Non-pigmented ciliary epithelial cell (primary cell): Measurements from ENCODE around the gene ACYP1.

Experiments used
- DNase-seq: peaks from one replicate; pipeline ENCODE4 v3.0.0-alpha.2; 2010; ENCODE audit warnings: low read depth

ACYP1 gene

GRCh38 chr14:75063491-75064204 lies at the start of gene ACYP1:
Gene ACYP1, minus strand, starts transcription at chr14:75064024. Its CDS starts 471 bp downstream, at chr14:75063553.
- no peak for DNase-seq

DNA sequence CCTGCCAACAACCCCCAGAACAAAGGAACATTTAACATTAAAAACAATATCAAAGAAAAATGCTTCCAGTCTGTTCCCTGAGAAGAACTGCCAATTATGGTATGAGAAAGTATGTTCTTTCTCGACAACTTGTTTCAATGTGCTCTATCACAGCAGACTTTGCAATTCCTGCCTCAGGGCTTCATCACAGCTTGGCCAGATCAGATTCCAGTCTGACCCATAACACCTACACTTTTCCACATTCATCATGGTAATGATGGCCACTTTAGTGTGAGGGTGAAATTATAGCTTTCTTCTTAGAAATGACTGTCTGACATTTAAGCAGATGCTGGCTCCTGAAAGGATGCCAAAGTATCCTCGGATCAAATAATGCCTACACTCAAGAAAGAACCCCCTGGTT lies 46.1 kb upstream of the ACYP1 start:
- DNase-seq: no peak

GRCh38 chr14:75107186-75107585 lies 43.4 kb upstream of the ACYP1 start:
- no peak for DNase-seq

- no peak for DNase-seq
Observed at GRCh38 chr14:75101491-75101890, 37.7 kb upstream of the ACYP1 start.

GRCh38 chr14:75098682-75099081 lies 34.9 kb upstream of the ACYP1 start:
- DNase-seq: no peak

DNA sequence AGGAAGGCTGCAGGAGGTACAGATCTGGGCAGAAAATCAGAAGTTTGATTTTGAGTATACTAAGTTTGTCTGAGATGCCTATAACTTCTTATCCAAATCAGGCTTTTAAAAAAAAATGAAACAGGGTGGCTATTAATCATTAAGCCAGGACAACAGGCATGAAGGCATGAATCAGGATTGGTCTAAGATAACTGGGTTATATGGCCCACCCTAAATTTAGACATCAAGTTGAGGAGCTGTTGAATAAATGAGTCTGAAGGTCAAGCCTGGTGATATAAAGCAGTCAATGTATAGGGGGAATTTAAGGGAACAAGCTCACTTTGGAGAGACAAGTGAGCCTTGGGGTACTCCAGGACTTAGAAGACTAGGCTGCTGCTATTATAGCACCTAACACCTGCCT lies 34.4 kb upstream of the ACYP1 start:
- no peak for DNase-seq

DNA sequence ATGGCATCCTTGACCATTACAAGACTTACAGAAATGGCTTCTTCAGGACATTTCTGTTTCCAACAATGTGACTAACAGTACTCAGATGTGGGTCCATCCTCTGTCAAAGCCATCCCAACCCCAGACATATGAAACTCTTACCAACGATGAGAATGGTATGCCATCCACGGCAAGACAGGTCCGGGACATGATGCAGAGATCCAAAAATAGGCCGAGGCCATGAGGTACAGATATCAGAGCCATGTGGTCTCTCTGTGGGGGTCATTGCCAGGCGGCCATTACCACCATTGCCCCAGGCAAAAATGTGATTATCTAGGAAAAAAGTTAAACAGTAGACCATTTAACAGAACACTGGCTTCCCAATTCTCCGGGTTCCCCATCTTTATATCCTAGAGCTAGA lies 33.1 kb upstream of the ACYP1 start:
- no peak for DNase-seq

DNA sequence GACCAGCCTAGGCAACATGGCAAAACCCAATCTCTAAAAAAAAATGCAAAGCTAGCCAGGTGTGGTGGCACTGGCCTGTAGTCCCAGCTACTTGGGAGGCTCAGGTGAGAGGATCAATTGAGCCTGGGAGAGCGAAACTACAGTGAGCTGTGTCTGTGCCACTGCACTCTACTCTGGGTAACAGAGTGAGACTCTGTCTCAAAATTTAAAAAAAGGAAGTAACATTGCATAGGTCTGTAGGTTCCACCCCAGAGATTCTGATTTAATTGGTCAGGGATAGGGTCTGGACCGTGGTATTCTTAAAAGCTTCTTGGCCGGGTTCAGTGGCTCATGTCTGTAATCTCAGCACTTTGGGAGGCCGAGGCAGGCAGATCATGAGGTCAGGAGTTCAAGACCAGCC lies 31.9 kb upstream of the ACYP1 start:
- DNase-seq: no peak

DNA sequence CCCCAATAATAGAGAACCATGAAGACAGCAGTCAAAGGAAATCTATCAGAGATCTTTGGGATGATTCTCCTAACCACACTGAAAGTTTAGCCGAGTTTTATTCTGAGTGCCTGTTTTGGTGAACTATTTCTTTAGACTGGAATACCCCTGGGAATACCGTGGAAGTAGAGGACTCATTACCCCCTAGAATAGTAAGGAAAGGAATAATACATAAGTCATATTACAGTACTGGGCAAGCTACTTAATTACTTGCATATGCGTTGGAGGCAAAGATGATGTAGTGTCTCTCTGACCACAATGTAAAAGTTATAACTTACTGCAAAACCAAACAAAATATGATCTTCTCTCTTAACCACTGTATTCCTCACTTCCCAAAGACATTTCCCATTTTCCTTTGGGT lies 31.1 kb upstream of the ACYP1 start:
- no peak for DNase-seq

GRCh38 chr14:75092698-75093097 lies 28.9 kb upstream of the ACYP1 start:
- no peak for DNase-seq

- DNase-seq: no peak
Observed at GRCh38 chr14:75091251-75091650, 27.4 kb upstream of the ACYP1 start.

GRCh38 chr14:75090353-75090752 lies 26.5 kb upstream of the ACYP1 start:
- peak; percentile 3 for DNase-seq

DNA sequence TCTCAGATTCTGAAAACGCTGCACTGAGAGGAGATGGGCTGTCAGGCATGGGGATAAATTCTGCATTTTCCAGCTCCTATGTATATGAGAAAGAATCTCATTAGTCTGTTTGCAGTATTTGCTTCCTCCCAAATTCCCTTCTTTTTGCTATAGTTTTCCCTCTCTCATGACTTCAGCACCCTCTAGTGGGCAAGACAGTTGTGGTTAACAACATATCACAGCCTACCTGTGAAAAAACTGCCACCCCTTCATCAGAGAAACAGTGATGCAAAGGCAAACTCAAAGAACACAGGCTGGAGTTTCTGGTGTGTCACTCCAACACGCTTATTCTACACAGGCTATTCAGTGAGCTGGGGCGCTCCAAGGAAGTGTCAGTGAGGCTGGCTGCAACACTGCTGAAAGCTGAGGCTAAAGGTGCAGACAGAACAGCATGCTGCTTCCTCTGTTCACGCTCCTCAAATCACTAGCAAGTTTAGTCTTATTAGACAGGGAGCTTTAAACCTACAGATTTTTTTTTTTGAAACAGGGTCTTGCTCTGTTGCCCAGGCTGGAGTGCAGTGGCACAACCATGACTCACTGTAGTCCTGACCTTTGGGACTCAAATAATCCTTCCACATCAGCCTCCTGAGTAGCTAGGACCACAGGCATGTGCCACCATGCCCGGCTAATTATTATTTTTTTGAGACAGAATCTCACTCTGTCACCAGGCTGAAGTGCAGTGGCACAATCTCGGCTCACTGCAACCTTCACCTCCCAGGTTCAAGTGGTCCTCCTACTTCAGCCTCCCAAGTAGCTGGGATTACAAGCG lies 24.9 kb upstream of the ACYP1 start:
- no peak for DNase-seq

- DNase-seq: no peak
Observed at GRCh38 chr14:75088153-75088552, 24.3 kb upstream of the ACYP1 start.

DNA sequence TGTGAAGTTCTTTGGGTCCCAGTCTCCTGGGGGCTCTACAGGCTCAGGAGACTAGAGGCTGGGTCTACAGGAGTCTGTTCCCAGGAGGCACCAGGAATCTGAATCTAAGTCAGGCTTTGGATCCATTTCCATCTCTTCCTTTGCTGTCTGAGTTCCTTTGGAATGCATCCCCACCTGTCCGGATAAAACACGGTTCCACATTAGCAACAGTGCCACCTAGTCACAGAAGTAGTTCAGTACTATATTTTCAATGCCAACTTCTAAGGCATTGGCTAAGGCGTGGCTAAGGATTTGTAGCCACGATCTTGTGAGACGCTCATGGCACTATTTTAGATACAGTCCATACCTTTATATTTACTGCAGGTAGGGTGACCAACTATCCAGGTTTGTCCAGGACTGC lies 20.7 kb upstream of the ACYP1 start:
- DNase-seq: no peak

DNA sequence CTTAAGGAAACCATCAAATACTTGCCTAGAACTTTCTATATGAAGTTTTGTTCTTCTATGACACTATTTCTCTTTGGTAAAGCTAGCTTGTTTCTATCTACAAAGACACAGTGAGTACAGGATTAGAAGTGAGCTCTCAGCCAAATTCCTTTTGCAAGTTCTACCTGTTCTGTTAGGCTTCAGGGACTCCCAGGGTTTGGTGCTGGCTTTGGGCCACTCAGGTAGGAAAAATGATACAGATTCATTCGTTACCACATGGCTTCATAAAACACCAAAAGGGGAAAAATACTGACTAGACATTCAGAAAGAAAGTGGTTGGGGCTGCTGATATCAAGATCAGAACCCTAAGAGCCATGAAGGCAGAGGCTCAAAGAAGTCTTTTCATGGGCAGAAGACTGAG lies 19.4 kb upstream of the ACYP1 start:
- no peak for DNase-seq

- no peak for DNase-seq
Observed at GRCh38 chr14:75081660-75082229, 17.9 kb upstream of the ACYP1 start.

- no peak for DNase-seq
Observed at GRCh38 chr14:75079521-75079920, 15.7 kb upstream of the ACYP1 start.

- no peak for DNase-seq
Observed at GRCh38 chr14:75077794-75078193, 14.0 kb upstream of the ACYP1 start.

DNA sequence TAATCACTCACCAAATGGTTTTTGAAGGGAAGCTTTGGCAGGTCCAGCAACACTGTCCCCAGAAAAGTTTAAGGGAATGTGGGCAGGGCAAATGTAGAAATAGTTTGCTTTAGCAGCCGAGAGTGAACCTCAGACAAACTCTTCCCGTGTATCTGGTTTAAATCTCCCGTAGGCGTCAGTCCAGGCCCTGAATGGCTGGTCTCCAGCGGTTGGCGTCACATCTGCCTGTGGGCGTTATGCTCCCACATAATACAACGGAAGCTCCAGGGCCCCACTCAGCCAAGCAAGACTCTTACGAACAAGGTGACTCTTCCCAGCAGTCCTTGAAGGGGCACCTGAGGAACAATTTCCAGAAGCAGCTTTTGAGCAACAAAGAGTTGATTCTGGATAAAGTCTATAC lies 6.6 kb upstream of the ACYP1 start:
- no peak for DNase-seq

DNA sequence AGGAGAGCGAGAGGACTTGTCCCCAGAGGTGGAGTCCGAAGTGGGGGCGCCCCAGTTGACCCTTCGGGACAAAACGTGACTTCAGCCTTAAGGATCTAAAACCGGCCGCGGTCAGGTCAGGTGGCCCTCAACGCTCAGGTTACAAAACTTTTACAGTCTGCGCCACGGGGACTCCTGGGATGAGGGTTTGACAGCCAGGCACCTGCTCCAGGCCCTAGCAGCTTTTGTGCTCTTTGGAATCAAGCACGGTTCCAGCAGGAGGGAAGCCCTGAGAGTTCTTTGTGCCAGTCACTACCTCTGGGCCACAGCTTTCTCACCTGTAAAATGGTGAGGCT lies 6.0 kb upstream of the ACYP1 start:
- no peak for DNase-seq

DNA sequence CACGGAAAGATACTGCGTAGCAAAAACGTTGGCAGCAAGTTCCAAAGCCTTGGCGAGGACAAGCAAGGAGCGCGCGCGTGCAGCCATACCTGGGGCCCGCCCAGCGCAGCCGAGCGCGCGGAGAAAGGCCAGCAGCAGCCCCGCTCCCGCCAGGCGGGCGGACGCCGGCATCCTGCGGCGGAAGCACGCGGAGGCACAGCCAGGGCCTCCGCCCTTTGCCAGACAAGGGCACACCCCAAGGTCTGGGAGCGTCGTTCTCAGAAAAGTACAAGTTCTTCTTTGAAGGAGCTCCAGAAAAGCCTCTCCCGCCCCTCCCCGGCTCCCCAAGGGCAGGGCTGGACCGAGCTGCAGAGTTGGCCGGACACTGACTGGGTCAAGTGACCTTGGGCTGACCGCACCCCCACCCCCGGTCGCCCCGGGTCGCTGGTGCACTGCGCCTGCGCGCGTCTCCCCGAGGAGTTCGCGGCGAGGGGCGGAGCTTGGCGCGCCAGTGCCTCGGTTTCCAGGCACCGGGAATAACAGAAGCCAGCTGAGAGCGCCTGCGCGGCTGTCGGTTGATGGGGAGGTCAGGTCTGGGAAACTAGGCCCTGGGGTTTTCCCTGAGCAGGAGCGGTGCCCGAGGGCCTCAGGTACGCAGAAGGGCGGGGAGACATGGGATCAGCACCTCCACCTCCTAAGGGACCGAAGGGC lies 5.4 kb upstream of the ACYP1 start, which contains the start of gene ZC2HC1C:
TSS of gene ZC2HC1C (plus strand) at position 521 of the 690 bp plus-strand sequence. CDS start 933 bp downstream, outside the sequence.
- DNase-seq: no peak
